NCI-H1105 (cell line): Measurements from ENCODE around the gene ZNF48.

Experiments
- DNase-seq: peaks from one replicate; lab custom pipeline; 2025; lab: John Stamatoyannopoulos, UW

The ZNF48 gene

GRCh38 chr16:30444231-30445148 lies 49.3 kb downstream of the ZNF48 start:
- no peak for DNase-seq

GRCh38 chr16:30445149-30445407 lies 49.9 kb downstream of the ZNF48 start:
- DNase-seq: no peak

GRCh38 chr16:30445408-30446202 lies 50.4 kb downstream of the ZNF48 start, which contains the start of gene SEPHS2:
Gene SEPHS2, minus strand, starts transcription at chr16:30445874. Its CDS starts 147 bp downstream, at chr16:30445727.
- peak; percentile 91 for DNase-seq

- DNase-seq: no peak
Measured at GRCh38 chr16:30446203-30446595, 51.0 kb downstream of the ZNF48 start.

- DNase-seq: no peak
Measured at GRCh38 chr16:30447512-30448226, 52.4 kb downstream of the ZNF48 start.

GRCh38 chr16:30449116-30449435 lies 53.9 kb downstream of the ZNF48 start:
- DNase-seq: no peak
